AG09309 (cell line): ENCODE measurements around the gene PRELID1.
A peak's percentile ranks its signal among the peaks of the same experiment; 100 is the strongest.
"Not testable (repeated sequence)": the region's sequence is repeated elsewhere in the genome, so short reads cannot be mapped to it uniquely, and the experiment has no call there.

Experiments
- DNase-seq: peaks from one replicate; pipeline ENCODE4 v3.0.0-alpha.2; 2010; ENCODE audit warnings: low read depth
- H3K4me3 ChIP-seq: 2 replicates; pipeline ENCODE4 v1.5.1; 2011; ENCODE audit warnings: mild to moderate bottlenecking, low read depth, low read length, moderate library complexity; ENCODE audit not compliant: control insufficient read depth
- TF ChIP-seq, protein P1 (sequence below): IDR thresholded peaks from 2 replicates; pipeline ENCODE4 v1.5.1; 2011; ENCODE audit warnings: mild to moderate bottlenecking, low read depth, low read length, inconsistent platforms; ENCODE audit not compliant: insufficient read depth, control insufficient read depth; ENCODE audit errors: missing control alignments

Gene PRELID1

GRCh38 chr5:177303925-177304391 lies 359 bp downstream of the PRELID1 start:
- H3K4me3 ChIP-seq: peak overlapping the region; percentile 83
- no peak for DNase-seq
- TF ChIP-seq, protein P1, sequence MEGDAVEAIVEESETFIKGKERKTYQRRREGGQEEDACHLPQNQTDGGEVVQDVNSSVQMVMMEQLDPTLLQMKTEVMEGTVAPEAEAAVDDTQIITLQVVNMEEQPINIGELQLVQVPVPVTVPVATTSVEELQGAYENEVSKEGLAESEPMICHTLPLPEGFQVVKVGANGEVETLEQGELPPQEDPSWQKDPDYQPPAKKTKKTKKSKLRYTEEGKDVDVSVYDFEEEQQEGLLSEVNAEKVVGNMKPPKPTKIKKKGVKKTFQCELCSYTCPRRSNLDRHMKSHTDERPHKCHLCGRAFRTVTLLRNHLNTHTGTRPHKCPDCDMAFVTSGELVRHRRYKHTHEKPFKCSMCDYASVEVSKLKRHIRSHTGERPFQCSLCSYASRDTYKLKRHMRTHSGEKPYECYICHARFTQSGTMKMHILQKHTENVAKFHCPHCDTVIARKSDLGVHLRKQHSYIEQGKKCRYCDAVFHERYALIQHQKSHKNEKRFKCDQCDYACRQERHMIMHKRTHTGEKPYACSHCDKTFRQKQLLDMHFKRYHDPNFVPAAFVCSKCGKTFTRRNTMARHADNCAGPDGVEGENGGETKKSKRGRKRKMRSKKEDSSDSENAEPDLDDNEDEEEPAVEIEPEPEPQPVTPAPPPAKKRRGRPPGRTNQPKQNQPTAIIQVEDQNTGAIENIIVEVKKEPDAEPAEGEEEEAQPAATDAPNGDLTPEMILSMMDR: no peak

GRCh38 chr5:177304392-177305119 lies 957 bp downstream of the PRELID1 start:
- peak overlapping the region; percentile 83 for H3K4me3 ChIP-seq
- TF ChIP-seq, protein P1: no peak
- DNase-seq: no peak

- DNase-seq, H3K4me3 ChIP-seq: not testable (repeated sequence)
Measured at GRCh38 chr5:177306103-177306640, 2.6 kb downstream of the PRELID1 start.

DNA sequence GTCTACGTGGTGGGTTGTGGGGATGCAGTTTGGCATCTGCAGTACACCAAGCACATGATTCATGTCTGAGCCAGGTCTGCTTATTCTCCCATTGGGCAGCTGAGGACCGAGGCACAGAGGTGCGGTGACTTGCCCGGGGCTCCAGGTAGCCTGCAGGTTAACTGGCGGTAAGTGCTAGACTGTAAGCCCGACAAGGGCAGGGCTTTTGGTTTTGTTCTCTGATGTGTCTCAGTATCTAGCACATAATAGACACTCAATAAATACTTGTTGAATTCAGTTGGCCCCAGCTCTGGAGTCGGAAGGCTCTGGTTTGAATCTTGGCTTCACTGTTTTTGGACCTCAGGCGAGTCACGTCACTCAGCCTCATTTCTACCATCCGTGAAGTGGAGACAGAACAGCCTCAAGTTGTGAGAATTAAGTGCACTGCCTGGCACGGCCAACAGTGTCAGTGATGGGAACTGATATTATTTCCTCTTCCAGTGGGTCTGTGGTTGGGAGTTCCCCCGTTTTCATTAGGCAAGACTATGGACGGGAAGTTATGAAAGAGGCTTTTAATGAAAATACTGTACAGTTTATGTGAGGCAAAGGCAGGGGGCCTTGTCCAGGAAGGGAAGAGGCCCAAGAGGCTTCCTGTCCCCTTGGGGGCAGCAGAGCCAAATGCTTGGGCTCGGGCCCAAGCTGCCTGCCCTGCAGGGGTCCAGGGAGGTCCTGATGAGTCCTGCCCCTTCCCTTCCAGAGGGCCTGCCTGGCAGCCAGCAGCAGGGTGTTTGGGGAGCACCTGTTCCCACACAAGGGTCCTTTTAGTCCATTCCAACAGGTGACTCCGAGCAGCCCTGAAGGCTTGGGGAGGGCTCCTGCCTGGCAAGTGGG lies 3.3 kb downstream of the PRELID1 start:
- TF ChIP-seq, protein P1: no peak
- H3K4me3 ChIP-seq: no peak overlapping the region
- no peak for DNase-seq

DNA sequence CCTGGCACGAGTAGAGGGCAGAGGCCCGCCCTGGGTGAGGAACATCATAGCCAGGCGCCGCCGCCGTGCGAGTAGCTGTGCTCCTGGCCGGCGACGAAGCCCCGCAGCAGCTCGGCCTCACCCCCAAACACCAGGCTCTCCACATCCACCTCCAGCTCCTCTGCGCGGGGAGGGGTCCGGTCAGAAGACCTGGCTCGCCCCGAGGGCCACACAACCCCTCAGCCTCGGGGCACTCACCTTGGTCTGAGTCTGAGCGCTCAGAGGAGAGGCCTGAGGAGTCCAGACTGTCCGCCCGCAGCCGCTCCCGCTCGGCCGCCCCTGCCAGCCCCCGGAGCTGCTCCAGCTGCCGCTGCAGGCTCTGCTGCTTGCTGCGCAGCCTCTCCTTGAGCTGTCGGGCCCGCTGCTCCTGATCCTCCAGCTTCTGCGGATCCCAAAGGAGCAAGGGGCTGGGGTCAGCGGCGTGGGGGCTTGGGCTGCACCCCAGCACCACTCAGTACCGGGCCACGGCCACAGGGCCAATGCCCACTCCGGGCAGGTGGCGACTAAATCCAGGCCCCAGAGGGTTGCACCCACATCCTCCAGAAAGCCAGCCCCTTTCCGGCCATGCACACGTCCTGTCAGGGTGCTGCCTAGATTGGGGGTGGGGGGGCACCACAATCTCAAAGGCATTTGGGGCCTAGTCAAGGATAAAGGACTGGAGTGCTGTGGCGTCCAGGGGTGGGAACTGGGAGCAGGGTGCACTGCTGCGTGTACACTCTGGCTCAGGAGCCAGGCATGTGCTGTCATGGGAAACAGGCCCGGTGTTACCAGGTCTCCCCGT lies 4.2 kb downstream of the PRELID1 start:
- DNase-seq: no peak
- TF ChIP-seq, protein P1: no peak
- H3K4me3 ChIP-seq: no peak overlapping the region

DNA sequence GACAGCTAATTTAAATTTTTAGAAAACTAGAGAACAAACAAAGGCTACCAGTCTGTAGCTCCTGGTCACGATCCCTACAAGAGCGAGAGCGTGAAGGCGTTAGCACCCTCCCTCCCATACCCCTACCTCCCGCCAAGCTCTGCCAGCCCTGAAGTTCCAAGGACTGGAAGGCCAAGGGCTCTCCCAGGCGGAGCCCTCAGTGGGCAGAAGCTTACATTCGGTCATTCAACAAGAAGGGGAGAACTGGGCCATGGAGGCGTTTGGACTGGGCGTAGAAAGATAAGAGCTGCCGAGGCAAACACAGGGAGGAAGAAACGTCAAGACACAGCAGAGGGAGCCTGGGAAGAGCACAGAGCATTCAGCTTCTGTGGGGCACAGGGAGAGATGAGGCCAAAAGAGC lies 5.1 kb downstream of the PRELID1 start:
- TF ChIP-seq, protein P1: no peak
- DNase-seq: no peak
- H3K4me3 ChIP-seq: no peak overlapping the region
